ENCODE measurements around the gene BDP1. TPM values are rescaled to one million over a fixed set of nuclear protein-coding genes. Genes with fewer than 3 reads are reported as not detected.

Gene BDP1
- total RNA-seq, 1 donor from 2014 or later = 28.5 TPM

DNA sequence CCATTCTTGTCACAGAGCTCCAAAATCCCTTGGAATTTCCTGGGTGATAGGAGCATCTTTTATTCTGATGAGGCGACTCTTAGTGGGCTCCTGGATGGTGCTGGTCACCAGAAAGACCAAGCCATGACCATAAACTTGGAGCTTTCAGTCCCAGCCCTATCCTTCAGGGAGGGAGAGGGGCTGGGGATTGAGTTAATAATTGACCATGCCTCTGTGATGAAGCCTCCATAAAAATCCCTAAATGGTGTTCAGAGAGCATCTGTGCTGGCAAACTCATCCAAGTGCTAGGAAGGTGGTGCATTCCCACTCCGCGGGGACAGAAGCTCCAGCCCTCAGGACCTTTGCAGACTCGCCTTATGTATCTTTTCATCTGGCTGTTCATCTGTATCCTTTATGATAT is 160.4 kb downstream of the BDP1 start:
- no peaks in the 10 kb centered on the region for H3K9me3 Mint-ChIP-seq
- H3K36me3 Mint-ChIP-seq (ENCODE audit: low read depth) = peaks cover 31% of the 10 kb centered on the region
- H3K4me1 Mint-ChIP-seq = no peaks in the 10 kb centered on the region
- H3K4me3 Mint-ChIP-seq = no peak overlapping the region
- H3K27ac Mint-ChIP-seq (ENCODE audit: unreplicated experiment) = no peak overlapping the region
- no peak for DNase-seq (ENCODE audit: low read depth, low spot score)
- H3K27me3 Mint-ChIP-seq (ENCODE audit: low read depth) = no peaks in the 10 kb centered on the region
- TF ChIP-seq, protein P1, sequence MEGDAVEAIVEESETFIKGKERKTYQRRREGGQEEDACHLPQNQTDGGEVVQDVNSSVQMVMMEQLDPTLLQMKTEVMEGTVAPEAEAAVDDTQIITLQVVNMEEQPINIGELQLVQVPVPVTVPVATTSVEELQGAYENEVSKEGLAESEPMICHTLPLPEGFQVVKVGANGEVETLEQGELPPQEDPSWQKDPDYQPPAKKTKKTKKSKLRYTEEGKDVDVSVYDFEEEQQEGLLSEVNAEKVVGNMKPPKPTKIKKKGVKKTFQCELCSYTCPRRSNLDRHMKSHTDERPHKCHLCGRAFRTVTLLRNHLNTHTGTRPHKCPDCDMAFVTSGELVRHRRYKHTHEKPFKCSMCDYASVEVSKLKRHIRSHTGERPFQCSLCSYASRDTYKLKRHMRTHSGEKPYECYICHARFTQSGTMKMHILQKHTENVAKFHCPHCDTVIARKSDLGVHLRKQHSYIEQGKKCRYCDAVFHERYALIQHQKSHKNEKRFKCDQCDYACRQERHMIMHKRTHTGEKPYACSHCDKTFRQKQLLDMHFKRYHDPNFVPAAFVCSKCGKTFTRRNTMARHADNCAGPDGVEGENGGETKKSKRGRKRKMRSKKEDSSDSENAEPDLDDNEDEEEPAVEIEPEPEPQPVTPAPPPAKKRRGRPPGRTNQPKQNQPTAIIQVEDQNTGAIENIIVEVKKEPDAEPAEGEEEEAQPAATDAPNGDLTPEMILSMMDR (conservative IDR thresholded peaks at IDR 0.05) = no peak

Other genes with a start within 250 kb of the BDP1 start
- gene MCCC2, start 131.7 kb downstream of the BDP1 start, total RNA-seq = 43.4 and 43.7 TPM in 2 replicates

Measured in neural crest cell (in vitro differentiated cells).